ENCODE measurements around the gene RRBP1. TPM values are rescaled to one million over a fixed set of nuclear protein-coding genes. Genes with fewer than 3 reads are reported as not detected.

The RRBP1 gene
- total and polyA plus RNA-seq, 4 donors, result 75.4 to 202 (median 130) TPM

DNA sequence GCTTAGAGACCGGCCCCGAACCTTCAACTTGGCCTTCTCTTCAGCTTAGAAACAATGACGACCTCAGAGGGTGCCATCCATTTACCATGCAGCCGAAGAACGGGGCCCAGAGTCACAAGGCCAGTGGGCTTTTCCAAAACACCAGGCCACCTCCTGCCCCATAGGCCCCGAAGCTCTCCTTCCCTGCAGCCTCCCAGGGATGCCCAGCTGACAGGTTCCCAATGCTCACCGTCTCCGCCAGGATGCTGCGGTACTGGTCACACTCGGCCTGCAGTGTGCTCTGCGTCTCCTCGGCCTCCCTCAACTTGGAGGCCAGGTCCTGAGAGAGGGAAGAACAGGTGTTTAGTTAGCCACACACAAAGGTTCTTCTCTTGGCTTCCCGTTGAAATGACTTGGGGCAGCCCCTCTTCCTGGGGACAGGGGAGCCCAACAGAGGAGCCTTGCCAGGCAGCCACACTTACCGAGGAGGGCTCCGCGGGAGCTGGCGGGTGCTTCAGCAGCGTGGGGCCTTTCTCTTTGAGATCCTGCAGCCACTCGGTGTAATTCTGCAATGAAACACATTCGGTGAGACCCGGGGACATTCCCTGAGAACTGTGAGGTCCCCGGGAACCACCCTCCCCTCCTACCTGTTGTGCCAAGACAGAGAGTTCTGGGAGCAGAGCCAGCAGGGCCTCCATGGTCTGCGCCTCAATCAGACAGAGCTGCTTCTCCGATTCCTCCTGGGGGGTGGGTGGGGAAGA, 60.6 kb downstream of the RRBP1 start (continued):
- TF ChIP-seq ZBTB33 (IDR thresholded peaks at IDR 0.05) (no peak), YY1 (IDR thresholded peaks at IDR 0.05) (no peak), FOXA1 (IDR thresholded peaks at IDR 0.05) (no peak), JUND (IDR thresholded peaks at IDR 0.05) (no peak), EGR1 (IDR thresholded peaks at IDR 0.05; ENCODE audit: low read depth in 2 of 2) (no peak), GABPA (IDR thresholded peaks at IDR 0.05 in 1 of 2, conservative IDR thresholded peaks at IDR 0.05 in 1 of 2) (no peak)
- TF ChIP-seq, protein P1, sequence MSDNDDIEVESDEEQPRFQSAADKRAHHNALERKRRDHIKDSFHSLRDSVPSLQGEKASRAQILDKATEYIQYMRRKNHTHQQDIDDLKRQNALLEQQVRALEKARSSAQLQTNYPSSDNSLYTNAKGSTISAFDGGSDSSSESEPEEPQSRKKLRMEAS (IDR thresholded peaks at IDR 0.05), result no peak

DNA sequence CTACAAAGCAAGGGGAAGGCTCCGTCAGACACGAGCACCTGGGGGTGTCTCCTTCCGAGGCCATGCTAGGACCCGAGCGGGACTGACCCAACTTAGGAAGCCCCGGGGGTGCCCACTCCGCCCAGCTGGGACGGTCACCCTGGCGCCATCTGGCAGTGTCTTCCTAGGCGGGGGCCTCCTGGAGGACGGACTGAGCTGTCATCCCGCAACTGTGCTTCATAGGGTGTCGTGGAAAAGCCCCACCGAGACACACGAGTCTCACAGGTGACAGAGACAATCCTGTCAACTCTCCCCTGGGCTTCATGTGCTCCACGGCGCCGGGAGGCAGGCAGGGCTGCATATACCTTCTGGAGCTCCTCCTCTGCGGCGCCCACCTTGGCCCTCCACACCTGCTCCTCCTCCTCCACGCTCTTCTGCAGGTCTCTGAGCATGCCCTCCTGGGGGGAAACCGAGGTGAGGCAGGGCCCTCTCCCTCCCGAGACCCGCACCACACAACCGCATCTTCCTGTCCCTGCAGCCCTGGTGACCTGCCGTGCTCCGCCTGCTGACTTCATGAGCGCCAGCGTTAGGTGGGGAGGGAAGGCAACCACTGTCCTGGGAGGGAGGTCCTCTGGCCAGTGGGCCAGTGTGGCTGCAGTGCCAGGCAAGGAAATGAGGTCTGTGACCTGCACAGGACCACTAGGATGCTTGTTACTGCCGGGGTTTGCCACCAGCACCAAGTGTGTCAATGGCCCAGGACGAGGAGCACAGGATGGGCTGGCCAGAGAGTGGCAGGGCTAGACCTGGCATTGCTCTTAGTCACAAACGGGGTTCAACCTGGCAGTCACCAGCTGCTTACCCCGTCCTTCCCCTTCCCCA, 61.4 kb downstream of the RRBP1 start:
- TF ChIP-seq ZBTB33 (IDR thresholded peaks at IDR 0.05), result no peak
- TF ChIP-seq, protein P2, sequence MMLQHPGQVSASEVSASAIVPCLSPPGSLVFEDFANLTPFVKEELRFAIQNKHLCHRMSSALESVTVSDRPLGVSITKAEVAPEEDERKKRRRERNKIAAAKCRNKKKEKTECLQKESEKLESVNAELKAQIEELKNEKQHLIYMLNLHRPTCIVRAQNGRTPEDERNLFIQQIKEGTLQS (IDR thresholded peaks at IDR 0.05), result no peak
- TF ChIP-seq HNF4A (conservative IDR thresholded peaks at IDR 0.05), result no peak
- no peak for TF ChIP-seq NR2F2 (IDR thresholded peaks at IDR 0.05)
- TF ChIP-seq, protein P3, sequence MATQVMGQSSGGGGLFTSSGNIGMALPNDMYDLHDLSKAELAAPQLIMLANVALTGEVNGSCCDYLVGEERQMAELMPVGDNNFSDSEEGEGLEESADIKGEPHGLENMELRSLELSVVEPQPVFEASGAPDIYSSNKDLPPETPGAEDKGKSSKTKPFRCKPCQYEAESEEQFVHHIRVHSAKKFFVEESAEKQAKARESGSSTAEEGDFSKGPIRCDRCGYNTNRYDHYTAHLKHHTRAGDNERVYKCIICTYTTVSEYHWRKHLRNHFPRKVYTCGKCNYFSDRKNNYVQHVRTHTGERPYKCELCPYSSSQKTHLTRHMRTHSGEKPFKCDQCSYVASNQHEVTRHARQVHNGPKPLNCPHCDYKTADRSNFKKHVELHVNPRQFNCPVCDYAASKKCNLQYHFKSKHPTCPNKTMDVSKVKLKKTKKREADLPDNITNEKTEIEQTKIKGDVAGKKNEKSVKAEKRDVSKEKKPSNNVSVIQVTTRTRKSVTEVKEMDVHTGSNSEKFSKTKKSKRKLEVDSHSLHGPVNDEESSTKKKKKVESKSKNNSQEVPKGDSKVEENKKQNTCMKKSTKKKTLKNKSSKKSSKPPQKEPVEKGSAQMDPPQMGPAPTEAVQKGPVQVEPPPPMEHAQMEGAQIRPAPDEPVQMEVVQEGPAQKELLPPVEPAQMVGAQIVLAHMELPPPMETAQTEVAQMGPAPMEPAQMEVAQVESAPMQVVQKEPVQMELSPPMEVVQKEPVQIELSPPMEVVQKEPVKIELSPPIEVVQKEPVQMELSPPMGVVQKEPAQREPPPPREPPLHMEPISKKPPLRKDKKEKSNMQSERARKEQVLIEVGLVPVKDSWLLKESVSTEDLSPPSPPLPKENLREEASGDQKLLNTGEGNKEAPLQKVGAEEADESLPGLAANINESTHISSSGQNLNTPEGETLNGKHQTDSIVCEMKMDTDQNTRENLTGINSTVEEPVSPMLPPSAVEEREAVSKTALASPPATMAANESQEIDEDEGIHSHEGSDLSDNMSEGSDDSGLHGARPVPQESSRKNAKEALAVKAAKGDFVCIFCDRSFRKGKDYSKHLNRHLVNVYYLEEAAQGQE (IDR thresholded peaks at IDR 0.05), result no peak
- no peak for TF ChIP-seq SP1 (IDR thresholded peaks at IDR 0.05)
- TF ChIP-seq YY1 (IDR thresholded peaks at IDR 0.05), result no peak
- no peak for TF ChIP-seq JUND (IDR thresholded peaks at IDR 0.05)
- no peak for TF ChIP-seq RAD21 (IDR thresholded peaks at IDR 0.05)
- no peak for TF ChIP-seq CTCF (IDR thresholded peaks at IDR 0.05; ENCODE audit: low read depth, low read length, missing input control)
- TF ChIP-seq TAF1 (conservative IDR thresholded peaks at IDR 0.05), result no peak
- no peak for TF ChIP-seq EGR1 (IDR thresholded peaks at IDR 0.05; ENCODE audit: low read depth in 2 of 2)
- no peak for TF ChIP-seq GABPA (IDR thresholded peaks at IDR 0.05 in 1 of 2, conservative IDR thresholded peaks at IDR 0.05 in 1 of 2)
- TF ChIP-seq RXRA (IDR thresholded peaks at IDR 0.05), result no peak
- TF ChIP-seq FOXA2 (IDR thresholded peaks at IDR 0.05), result no peak
- TF ChIP-seq FOXA1 (IDR thresholded peaks at IDR 0.05), result no peak
- WGBS, result 91% methylated on average over 33 of the region's 33 CpGs
- DNase-seq (ENCODE audit: low spot score), result peak; percentile 30
- Histone ChIP-seq H3K9ac (ENCODE audit: low read depth in 1 of 2, low read length in 2 of 2) (no peak overlapping the region), H3K36me3 (ENCODE audit: control insufficient read depth in 4 of 4, insufficient read depth in 3 of 4, low read depth in 1 of 4, low read length in 3 of 4) (peaks cover 45 to 100% (median 76%) of the 10 kb centered on the region in 4 donors), H3K27ac (ENCODE audit: low read depth in 1 of 2, low read length in 2 of 2) (no peak overlapping the region), H3K4me3 (ENCODE audit: low read depth in 1 of 3, low read length in 3 of 3) (no peak overlapping the region), H3K9me3 (ENCODE audit: control insufficient read depth in 4 of 4, low read length in 3 of 4) (no peaks in the 10 kb centered on the region), H3K27me3 (ENCODE audit: control insufficient read depth in 4 of 4, insufficient read depth in 4 of 4, low read length in 3 of 4) (no peaks in the 10 kb centered on the region), H3K4me1 (ENCODE audit: control insufficient read depth in 4 of 4, insufficient read depth in 4 of 4, low read length in 3 of 4) (no peaks in the 10 kb centered on the region)
